Large intestine (tissue), 3 donors: ENCODE data around the gene PTPRE. TPM values are rescaled to one million over a fixed set of nuclear protein-coding genes. Genes with fewer than 3 reads are reported as not detected.

Experiments
- DNase-seq, 2 donors: peaks; one replicate each; pipeline versions ENCODE4 v3.0.0 to v3.0.0-alpha.2; 2013
- H3K27ac ChIP-seq: one replicate; pipeline ENCODE4 v1.5.1; 2013; ENCODE audit warnings: low read length
- H3K27me3 ChIP-seq: 2 replicates; pipeline ENCODE4 v1.6.1; 2013; ENCODE audit warnings: low read length; ENCODE audit not compliant: control insufficient read depth, insufficient read depth
- H3K36me3 ChIP-seq: 2 replicates; pipeline ENCODE4 v1.6.1; 2013; ENCODE audit warnings: low read length; ENCODE audit not compliant: control insufficient read depth, insufficient read depth
- H3K4me1 ChIP-seq: one replicate; pipeline ENCODE4 v1.6.1; 2013; ENCODE audit warnings: low read length; ENCODE audit not compliant: control insufficient read depth, insufficient read depth
- H3K4me3 ChIP-seq: one replicate; pipeline ENCODE4 v1.5.1; 2013; ENCODE audit warnings: low read length
- H3K9me3 ChIP-seq: one replicate; pipeline ENCODE4 v1.6.1; 2013; ENCODE audit warnings: mild to moderate bottlenecking, low read depth, low read length, moderate library complexity; ENCODE audit not compliant: control insufficient read depth
- WGBS: methylation state at CpG from one replicate; pipeline ENCODE4 v1.1.5; 2013; ENCODE audit warnings: low lambda C conversion rate; ENCODE audit not compliant: insufficient coverage; 5-methylcytosine and 5-hydroxymethylcytosine counted together
- polyA plus RNA-seq: library from polyadenylated mRNA; unstranded; fragments of 120-200 nt; gene quantifications from one replicate; pipeline ENCODE4 v1.2.1, GENCODE V29; 2013

The PTPRE gene
- polyA plus RNA-seq, 1 donor: 21.6 TPM

DNA sequence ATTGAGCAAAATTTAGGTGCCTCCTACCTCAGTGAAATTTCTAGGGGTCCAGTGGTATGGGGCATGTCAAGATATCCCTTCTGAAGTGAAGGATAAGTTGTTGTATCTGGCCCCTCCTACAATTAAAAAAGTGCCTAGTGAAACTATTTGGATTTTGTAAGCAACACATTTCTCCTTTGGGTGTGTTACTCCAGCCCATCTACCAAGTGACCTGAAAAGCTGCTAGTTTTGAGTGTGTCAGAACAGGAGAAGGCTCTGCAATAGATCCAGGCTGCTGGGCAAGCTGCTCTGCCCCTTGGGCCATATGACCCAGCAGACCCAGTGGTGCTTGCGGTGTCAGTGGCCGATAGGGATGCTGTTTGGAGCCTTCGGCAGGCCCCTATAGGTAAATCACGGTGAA is 46.0 kb downstream of the PTPRE start:
- Histone ChIP-seq H3K9me3 (no peaks in the 10 kb centered on the region), H3K4me1 (peaks cover 3% of the 10 kb centered on the region), H3K36me3 (no peaks in the 10 kb centered on the region), H3K4me3 (no peak overlapping the region), H3K27me3 (no peaks in the 10 kb centered on the region), H3K27ac (no peak overlapping the region)
- WGBS: no CpG with 5 or more reads among the region's 4 CpGs
- DNase-seq: no peak

DNA sequence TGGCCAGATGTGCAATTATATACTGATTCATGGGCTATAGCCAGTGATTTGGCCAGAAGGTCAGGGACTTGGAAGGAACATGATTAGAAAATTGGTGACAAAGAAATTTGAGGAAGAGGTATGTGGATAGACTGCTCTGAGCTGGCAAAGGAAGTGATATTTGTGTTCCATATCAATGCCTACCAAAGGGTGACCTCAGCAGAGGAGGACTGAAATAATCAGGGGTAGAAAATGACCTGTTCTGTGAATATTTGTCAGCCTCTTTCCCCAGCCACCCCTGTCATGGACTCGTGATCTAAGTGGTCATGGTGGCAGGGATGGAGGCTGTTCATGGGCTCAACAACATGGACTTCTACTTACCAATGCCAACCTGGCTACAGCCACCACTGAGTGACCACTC is 47.0 kb downstream of the PTPRE start:
- Histone ChIP-seq H3K9me3 (no peaks in the 10 kb centered on the region), H3K4me1 (peaks cover 3% of the 10 kb centered on the region), H3K36me3 (no peaks in the 10 kb centered on the region), H3K27ac (no peak overlapping the region), H3K27me3 (no peaks in the 10 kb centered on the region), H3K4me3 (no peak overlapping the region)
- DNase-seq: no peak
- no CpG with 5 or more reads among the region's 1 CpG for WGBS

DNA sequence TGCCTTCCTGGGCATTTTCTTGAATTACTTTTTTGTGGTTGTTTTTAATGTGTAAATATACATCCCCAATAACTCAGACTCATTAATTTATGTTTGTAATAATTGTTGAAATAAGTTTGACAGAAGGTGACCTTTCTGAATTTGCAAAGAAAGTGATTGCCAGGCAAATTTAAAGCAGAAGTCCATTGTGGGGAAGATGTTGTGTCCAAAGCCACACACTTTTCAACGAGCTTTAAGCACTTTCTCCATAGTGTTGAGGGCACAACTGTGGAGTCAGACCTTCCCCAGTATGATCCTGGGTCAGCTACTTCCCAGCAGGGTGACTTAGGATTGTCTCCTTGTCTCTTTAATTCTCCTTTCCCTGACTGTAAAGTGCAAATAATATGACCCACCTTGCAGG is 52.5 kb downstream of the PTPRE start:
- Histone ChIP-seq H3K9me3 (no peaks in the 10 kb centered on the region), H3K4me1 (peaks cover 14% of the 10 kb centered on the region), H3K27ac (no peak overlapping the region), H3K27me3 (no peaks in the 10 kb centered on the region), H3K4me3 (no peak overlapping the region), H3K36me3 (no peaks in the 10 kb centered on the region)
- WGBS: no CpG with 5 or more reads among the region's 1 CpG
- no peak for DNase-seq

DNA sequence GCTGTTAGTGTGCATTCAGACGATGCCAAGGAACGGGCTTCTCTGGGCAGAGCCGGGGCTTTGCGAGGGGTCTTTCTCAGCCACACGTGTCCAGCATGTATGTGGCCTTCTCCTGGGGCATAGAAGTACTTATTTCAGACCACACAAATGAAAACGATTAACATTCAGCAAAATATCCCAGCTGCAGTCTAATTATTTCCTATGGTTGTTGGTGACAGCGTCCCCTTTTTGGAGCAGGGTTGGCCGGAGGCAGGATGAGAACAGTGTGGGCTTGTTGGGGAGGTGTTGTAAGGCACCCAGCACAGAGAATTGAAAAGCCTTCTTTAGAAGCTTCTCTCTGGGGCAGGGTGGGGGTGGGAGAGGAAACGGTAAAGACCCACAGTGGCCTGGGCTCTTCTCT is 54.2 kb downstream of the PTPRE start:
- no peak for DNase-seq
- H3K27me3 ChIP-seq: no peaks in the 10 kb centered on the region

DNA sequence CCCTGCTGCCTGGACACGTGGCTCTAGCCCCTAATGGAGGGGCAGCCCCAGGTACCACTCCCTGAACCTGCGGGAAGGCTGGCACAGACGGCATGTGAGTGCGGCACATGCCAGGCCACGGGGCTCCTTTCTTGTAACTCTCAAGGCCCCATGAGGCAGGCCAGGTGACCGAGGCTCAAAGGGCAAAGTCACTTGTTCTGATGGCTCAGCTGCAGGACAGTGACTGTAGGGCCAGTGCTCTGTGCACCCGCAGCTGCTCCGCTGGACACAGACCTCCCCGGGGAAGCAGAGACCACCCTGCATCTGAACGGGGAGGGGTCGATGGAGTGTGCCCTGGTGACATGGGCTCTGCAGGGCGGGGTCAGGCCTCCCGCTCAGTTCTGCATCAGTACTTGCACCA is 55.3 kb downstream of the PTPRE start:
- WGBS: no CpG with 5 or more reads among the region's 13 CpGs

More for the DNA sequence above, 54.2 kb downstream of the PTPRE start:
- Histone ChIP-seq H3K4me1 (peaks cover 14% of the 10 kb centered on the region), H3K27ac (no peak overlapping the region), H3K36me3 (no peaks in the 10 kb centered on the region), H3K9me3 (no peaks in the 10 kb centered on the region), H3K4me3 (no peak overlapping the region)
- WGBS: no CpG with 5 or more reads among the region's 9 CpGs

DNA sequence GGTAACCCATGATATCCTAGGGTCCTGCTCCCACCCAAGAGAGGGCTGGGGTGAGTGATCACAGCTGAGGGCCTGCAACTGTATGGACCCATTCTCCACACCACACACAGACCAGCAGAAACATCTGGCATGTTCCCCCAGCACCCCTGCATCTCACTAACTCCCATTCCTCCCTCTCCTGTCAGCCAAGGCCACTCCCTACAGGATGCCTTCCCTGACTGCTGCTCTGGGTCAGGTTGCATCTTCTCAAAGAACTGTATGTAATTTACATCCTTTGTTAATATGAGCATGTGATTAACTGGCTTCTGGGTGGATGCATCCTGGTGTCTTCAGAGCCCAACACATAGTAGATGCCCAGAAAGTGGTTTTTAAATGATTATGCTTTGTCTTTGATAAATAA is 56.2 kb downstream of the PTPRE start:
- no peak for DNase-seq
- no peak overlapping the region for H3K27ac ChIP-seq
- peaks cover 14% of the 10 kb centered on the region for H3K4me1 ChIP-seq
- no peaks in the 10 kb centered on the region for H3K36me3 ChIP-seq
- H3K9me3 ChIP-seq: no peaks in the 10 kb centered on the region
- no peaks in the 10 kb centered on the region for H3K27me3 ChIP-seq
- H3K4me3 ChIP-seq: no peak overlapping the region

More for the DNA sequence above, 55.3 kb downstream of the PTPRE start:
- Histone ChIP-seq H3K9me3 (no peaks in the 10 kb centered on the region), H3K4me3 (no peak overlapping the region), H3K36me3 (no peaks in the 10 kb centered on the region), H3K27me3 (no peaks in the 10 kb centered on the region), H3K4me1 (peaks cover 14% of the 10 kb centered on the region), H3K27ac (peak overlapping the region; percentile 68)
- DNase-seq: peak; percentile 74 to 84

DNA sequence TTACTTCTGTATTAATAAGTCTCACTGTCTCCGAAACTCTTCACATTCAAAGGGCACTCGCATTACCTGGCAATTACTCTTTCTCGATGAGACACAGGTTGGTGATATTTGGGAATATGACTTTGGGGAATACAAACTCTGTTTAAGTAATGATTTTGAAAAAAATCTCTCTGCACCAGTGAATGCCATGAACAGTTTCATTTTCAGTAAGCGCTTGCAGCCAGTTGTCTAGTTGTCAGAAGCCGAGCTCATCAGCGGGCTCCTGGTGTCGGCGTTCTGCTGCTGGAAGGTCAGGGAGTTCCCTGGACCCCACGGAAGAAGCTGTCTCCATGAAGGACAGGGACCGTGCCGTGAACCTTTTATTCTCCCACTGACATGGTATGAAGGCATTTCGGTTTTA is 57.7 kb downstream of the PTPRE start:
- no peaks in the 10 kb centered on the region for H3K36me3 ChIP-seq
- DNase-seq: no peak
- no CpG with 5 or more reads among the region's 12 CpGs for WGBS
- no peaks in the 10 kb centered on the region for H3K9me3 ChIP-seq
- H3K27ac ChIP-seq: no peak overlapping the region
- H3K4me3 ChIP-seq: no peak overlapping the region
- H3K27me3 ChIP-seq: no peaks in the 10 kb centered on the region
- peaks cover 18% of the 10 kb centered on the region for H3K4me1 ChIP-seq

DNA sequence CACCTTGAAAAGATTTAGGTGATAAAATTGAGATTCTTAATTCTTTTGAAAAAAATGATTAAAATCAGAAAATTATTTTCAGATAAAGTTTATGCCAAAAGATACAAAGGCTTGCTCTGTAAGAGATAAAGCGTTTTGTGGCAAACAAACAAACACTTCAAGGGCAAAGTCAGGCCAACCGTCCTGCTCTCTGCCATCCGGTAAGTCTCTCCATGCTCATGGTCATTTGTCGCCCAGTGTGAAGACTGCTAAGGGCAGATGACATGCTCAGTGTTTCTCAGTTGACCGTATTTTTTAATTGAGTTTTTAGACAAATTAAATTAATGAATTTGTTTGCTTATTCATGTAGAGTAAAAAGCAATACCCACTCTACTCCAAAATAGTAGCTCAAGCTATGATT is 60.0 kb downstream of the PTPRE start:
- Histone ChIP-seq H3K4me3 (no peak overlapping the region), H3K9me3 (no peaks in the 10 kb centered on the region), H3K36me3 (no peaks in the 10 kb centered on the region), H3K27me3 (no peaks in the 10 kb centered on the region), H3K27ac (no peak overlapping the region), H3K4me1 (peaks cover 11% of the 10 kb centered on the region)
- no CpG with 5 or more reads among the region's 5 CpGs for WGBS
- DNase-seq: no peak

DNA sequence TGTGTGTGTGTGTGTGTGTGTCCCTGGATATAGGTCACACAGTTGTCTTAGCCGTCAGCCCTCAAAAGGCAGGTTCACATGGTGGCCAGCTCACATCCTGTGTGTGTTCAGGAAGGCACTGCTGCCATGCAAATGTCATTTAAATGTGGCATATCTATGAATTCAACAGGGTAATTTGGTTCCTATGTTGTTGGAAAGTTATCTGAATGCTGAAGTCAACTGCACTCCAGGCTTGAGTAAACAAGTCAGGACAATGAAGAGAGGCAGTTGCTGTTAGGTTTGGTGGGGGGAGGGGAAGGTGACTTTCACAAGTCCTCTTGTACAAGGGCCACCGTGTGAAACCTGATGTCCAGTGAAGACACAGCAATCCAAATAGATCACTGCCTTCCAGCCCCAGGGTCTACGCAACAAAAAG is 61.1 kb downstream of the PTPRE start:
- Histone ChIP-seq H3K27me3 (no peaks in the 10 kb centered on the region), H3K4me1 (peaks cover 3% of the 10 kb centered on the region), H3K27ac (no peak overlapping the region), H3K4me3 (no peak overlapping the region), H3K36me3 (no peaks in the 10 kb centered on the region), H3K9me3 (no peaks in the 10 kb centered on the region)
- WGBS: no CpG with 5 or more reads among the region's 3 CpGs
- no peak for DNase-seq

DNA sequence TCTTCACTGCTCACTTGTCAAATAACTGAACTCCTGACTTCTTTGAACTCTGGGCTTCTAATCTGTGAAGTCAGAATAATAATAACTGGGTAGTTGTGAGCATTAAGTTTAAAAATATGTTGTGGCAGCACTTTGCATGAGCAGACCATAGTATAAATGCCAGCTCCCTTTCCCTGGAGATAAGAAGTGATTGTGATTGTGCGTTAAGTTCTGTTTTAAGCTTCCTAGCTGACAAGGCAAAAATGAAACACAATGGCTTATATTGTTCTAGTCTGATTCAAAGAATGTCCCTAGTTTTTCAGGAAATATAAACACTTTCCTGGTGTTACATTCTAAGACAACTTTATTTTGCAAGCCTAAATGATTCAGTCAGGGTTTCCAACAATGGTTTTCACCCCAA is 61.8 kb downstream of the PTPRE start:
- peak in 1 of 2 donors; percentile 30 for DNase-seq
- Histone ChIP-seq H3K4me1 (peaks cover 3% of the 10 kb centered on the region), H3K9me3 (no peaks in the 10 kb centered on the region), H3K27me3 (no peaks in the 10 kb centered on the region), H3K36me3 (no peaks in the 10 kb centered on the region), H3K27ac (no peak overlapping the region), H3K4me3 (no peak overlapping the region)
- WGBS: no CpG with 5 or more reads among the region's 1 CpG

DNA sequence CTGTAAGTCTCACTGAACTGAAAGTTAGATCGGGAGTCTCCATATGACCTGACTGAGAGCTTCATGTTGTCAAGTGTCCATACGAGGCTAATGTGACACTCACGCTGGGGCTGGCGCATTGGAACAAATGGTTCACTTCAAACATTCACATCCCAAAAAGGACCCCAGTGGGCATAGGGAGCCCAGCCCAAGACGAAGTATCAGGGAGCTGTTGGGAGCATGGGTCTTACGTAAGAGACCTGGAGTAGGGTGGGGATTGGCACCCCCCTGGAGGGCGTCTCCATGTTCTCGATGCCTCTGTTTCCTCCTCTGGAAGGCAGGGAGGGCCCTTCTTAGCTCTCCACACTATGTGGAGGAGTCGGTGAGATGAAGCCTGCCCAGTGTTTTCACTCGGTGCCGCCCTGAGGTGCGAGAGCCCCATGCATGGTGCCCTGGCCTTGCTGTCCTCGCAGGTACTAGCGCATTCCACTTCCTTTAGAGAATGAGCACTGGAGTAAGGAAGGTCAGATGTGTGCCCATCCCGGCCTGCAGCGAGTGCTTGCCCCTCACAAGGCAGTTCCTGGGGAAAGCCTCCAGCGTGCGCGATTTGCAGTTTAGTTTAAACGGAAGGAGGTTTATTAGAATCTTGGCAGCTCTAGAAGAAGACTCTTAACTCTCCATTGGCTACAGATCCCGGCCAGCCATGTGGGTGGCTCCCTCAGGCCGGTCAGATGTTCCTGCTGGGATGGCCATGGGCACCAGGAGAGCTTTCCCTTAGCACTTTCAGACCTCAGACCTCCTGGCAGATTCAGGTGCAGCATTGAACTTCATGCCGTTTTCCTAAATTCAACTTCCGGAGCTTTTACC is 64.4 kb downstream of the PTPRE start:
- peaks cover 3% of the 10 kb centered on the region for H3K4me1 ChIP-seq
- no CpG with 5 or more reads among the region's 24 CpGs for WGBS
- H3K4me3 ChIP-seq: no peak overlapping the region
- H3K27me3 ChIP-seq: no peaks in the 10 kb centered on the region
- no peaks in the 10 kb centered on the region for H3K36me3 ChIP-seq
- no peaks in the 10 kb centered on the region for H3K9me3 ChIP-seq
- no peak for DNase-seq
- no peak overlapping the region for H3K27ac ChIP-seq
